ENCODE data around the gene GUCA1A.

DNA sequence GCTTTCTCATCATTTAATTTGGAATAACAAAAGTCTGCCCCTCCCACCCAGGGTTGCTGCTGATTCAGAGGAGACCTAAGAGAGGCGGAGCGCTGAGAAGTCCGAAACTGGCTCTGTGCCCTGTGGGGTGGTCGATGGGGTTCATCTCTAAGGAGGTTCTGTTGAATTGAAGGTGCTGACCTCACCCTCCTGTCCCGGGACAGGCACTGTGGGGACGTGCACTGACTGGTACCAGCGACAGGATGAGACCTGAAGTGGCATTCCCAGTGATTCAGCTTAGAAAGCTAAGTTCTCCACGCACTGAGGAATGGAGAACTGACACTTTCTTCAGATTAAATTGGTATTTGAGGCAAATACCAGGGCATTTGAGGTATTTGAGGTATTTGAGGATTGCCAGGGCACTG lies 20.3 kb downstream of the GUCA1A start:
- TF ChIP-seq CTCF (IDR thresholded peaks at IDR 0.05) (no peak), POLR2A (IDR thresholded peaks at IDR 0.05) (no peak)
